Keratinocyte (primary cell): ENCODE data around the gene ZNF554.

Experiments used
- CTCF ChIP-seq, 3 experiments: IDR thresholded peaks in 1 of 3; conservative IDR thresholded peaks in 1 of 3; optimal IDR thresholded peaks in 1 of 3; 2 replicates in 2 of 3; 3 replicates in 1 of 3; pipeline versions ENCODE3 to v1.5.1; 2011; ENCODE audit warnings: low read length in 3 of 3, mild to moderate bottlenecking in 3 of 3, moderate library complexity in 2 of 3, control low read depth in 1 of 3, inconsistent platforms in 1 of 3; ENCODE audit not compliant: insufficient read depth in 2 of 3; ENCODE audit errors: extremely low read depth in 1 of 3
- EZH2 ChIP-seq: IDR thresholded peaks from one replicate; pipeline ENCODE4 v1.6.1; 2012; ENCODE audit warnings: inconsistent platforms, mild to moderate bottlenecking, low read length, moderate library complexity

DNA sequence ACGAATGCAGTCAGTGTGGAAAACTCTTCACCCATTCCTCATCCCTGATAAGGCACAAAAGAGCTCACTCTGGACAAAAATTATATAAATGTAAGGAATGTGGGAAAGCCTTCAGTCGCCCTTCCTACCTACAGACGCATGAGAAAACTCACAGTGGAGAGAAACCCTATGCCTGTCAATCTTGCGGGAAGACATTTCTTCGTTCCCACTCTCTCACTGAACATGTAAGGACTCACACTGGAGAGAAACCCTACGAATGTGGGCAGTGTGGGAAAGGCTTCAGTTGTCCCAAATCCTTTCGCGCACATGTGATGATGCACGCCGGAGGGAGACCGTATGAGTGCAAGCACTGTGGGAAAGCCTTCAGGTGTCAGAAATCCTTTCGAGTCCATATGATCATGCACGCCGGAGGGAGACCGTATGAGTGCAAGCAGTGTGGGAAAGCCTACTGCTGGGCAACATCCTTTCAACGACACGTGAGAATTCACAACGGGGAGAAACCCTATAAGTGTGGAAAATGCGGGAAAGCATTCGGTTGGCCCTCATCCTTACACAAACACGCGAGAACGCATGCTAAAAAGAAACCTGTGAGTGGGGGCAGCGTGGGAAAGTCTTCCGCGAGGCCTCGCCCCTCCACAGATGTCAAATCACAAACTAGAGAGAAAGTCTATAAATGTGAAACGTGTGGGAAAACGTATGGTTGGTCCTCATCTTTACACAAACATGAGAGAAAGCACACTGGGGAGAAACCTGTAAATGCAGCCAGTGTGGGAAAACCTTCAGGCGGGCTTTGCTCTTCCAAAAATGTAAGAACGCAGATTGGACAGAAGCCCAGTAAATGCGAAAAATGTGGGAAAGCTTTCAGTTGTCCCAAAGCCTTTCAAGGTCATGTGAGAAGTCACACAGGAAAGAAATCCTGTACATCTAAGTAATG, 58.0 kb downstream of the ZNF554 start:
- TF ChIP-seq EZH2 (no peak), CTCF (optimal IDR thresholded peaks at IDR 0.05 in 1 of 3, IDR thresholded peaks at IDR 0.05 in 1 of 3, conservative IDR thresholded peaks at IDR 0.05 in 1 of 3; ENCODE audit: extremely low read depth in 1 of 3, insufficient read depth in 2 of 3, low read length in 3 of 3) (no peak)
